Kasumi-1 (cell line): ENCODE data around the gene PPP1R16B.
A peak's percentile ranks its signal among the peaks of the same experiment; 100 is the strongest.
"Not testable (repeated sequence)": the region's sequence is repeated elsewhere in the genome, so short reads cannot be mapped to it uniquely, and the experiment has no call there.

Experiments used
- DNase-seq, 2 experiments: peaks; one replicate each; lab custom pipeline; 2025; lab: John Stamatoyannopoulos, UW

PPP1R16B gene

DNA sequence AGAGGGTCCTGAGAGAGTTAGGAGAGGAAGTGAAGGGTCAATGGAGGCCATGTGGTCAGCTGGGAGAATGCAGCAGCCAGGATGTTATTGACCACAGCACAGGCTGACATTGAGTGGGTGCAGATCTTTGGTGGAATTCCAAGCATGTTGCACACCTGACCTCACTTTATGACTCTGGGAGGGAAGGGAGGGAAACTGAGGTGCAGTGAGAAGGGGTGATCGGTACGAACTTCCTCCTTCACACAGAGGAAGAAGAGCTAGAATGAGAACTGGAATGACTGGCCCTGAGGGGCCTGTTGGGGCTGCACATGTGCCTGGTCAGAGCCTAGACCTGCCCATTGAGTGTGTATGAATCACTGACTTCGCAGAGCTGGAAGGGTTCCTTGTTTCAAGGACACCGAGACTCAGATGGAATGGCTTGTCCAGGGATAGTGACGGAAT lies 130.5 kb downstream of the PPP1R16B start:
- no peak for DNase-seq

DNA sequence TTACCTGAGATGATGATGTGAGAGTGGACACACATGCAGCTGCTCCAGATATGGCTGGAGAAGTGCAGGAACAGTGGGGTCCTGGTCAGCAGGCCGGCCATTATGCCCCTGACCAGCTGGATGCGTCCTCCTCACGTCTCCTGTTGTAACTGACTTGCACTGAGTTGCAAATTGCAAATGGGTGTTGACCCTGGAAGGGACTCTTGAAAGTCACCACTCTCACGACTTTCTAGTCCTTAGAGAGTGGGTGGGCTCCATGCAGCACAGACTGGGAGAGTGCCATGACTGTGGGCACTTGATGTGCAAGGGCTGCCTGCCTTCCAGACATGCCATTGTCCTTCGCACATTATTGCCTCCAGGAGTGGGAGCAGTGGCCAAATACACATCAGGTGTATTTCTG lies 131.5 kb downstream of the PPP1R16B start:
- DNase-seq = no peak

DNA sequence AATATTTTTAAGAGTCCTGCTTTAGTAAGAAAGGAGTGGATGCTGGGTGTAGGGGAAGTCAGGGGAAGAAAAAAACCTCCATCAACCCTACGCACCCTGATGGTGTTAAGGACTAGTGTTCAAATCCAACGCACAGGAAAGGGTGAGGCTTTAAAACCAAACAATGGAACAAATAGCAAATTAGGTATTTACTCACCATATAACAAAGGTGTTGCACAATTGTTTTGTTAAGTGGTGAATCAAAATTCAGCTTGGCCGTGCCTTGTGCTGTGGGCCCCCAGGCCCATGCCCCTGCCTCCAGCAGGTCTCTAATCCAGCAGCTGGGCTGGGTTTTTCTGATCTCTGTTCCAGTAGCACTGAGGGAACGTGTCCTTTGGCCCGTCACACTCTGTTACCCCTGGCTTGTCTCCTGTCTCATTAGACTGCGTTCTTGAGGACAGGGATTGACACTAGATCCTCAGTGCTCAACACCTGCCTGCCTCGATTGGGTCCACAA lies 132.5 kb downstream of the PPP1R16B start:
- DNase-seq = no peak

DNA sequence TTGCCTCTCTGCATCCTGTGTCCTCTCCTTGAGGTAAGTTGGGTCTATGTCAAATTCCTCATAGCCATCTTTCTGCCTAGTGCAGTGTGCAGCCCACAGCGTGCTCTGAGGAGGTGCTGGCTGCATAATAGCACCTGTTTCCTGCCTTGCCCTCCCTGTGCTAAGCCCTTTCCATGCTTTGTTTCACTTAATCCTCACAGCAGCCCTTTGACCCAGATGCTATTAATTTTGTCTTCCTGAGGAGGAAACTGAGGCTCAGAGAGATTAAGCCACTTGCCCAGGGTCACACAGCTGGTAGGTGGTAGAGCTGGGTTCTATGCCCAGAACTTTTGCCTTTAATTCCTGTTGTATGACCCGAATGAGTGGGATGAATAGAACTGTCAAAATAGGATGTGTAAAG lies 134.2 kb downstream of the PPP1R16B start:
- no peak for DNase-seq

DNA sequence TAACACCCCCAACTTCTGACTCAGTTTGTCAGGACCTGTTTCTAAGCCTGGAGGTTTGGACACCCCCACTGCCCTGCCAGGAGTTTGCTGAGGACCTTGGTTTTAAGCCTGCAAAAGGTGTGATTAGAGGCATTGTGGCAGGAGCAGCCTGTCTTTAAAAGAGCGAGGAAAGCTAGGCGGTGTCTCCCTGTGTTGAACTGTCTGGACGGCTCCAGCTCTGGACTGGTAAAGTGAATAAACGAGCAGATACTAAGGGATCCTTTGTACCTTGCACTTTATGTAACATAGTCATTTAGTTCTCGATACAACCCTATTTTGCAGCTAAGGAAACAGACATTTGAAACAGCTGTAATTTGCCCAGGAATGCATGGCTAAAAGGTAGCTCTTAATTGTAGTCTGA lies 135.1 kb downstream of the PPP1R16B start:
- no peak for DNase-seq

DNA sequence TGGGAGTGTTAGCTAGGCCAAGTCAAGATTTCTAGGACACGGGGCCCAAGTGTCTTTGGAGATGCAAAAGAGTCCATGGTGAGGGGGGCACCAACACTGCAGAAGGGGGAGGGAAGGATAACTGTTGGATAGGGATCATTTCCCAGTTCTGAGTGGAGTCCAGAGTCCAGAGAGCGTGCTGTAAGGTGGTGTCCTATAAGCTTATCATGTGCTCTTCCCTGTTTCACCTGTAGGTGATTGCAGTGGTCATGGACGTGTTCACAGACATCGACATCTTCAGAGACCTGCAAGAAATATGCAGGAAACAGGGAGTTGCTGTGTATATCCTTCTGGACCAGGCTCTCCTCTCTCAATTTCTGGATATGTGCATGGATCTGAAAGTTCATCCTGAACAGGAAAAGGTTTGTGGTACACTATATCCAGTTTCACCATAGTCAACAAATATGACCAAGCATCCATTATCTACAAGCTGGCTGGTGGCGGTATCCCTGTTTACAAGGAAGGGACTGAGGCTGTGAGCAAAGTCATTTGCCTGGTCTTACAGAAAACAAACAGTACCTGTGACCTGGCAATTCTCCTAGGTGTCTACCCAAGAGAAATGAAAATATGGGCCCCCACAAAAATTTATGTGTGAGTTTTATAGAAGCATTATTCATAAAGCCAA lies 136.4 kb downstream of the PPP1R16B start:
- no peak for DNase-seq

DNA sequence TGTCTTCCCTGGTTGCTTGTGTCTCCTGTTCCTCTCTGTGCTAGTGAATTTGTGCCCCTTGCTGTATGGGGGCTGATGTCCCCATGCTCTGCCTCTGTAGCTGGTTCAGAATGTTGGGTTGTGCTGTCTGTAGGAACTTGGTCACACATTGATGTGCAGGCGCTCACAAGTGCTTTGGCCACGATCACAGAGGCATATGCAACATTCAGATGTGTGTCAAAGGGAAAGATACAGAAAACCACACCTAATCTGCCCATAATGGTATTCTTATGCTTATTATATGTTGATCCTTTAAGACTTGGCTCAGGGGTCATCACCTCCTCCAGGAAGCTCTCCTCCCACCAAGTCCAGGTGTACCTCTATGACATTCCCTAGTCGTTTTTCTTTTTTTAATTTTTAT lies 139.5 kb downstream of the PPP1R16B start:
- DNase-seq = no peak

DNA sequence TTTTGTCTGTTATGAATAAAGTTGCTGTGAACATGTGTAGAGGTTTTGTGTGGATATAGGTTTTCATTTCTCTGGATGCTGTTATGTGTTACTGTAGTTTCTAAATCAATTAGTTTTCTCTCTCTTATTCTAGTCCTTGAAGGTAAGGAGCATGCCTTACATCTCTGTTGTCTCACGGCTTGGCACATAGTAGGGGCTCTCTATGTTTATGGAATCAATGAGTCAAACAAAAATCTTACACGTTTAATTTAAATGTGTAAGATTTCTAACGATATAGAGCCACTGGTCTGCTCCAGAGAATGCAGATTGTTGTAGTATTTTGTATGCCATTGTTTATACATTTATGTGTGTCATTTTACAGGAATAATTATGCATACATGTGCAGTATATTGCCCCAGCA lies 141.3 kb downstream of the PPP1R16B start:
- DNase-seq = no peak

DNA sequence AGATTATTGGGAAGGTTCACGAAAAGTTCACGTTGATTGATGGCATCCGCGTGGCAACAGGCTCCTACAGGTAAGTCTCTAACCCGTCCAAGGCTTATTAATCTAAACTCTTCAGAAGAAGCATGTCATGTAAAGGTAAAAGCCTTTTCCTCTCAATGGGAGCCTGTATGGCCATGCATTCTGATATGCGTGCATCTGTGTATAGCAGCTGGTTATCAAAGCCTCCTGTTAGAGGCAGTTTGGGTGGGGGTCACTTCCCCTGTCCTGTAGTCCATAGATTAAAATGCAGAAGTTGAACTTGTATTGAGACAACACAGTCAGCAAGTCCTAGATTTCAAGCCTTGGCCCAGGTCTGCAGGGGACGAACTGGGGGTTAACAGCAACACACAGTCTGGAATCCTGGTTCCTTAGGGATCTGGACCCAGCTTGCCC lies 142.4 kb downstream of the PPP1R16B start:
- peak in 1 of 2 experiments; percentile 9 for DNase-seq

DNA sequence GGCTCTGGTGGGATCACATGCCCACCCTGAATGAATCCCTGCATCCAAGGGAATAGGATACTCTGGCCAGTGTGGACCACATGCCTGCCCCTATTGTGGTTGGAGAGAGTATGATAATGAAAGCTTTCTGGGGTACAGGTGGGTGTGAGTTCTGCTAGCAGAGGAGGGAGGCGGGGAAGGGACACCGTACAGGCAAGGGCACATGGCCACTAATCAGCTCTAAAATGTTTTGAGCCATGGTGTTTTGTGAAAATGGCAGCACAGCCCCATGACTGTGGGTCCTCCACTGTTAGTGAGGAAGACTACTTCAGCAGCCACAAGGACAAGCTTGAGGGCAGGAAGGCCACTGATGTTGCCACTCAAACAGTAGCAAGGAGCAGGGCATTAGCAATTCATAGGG lies 144.8 kb downstream of the PPP1R16B start:
- no peak for DNase-seq

DNA sequence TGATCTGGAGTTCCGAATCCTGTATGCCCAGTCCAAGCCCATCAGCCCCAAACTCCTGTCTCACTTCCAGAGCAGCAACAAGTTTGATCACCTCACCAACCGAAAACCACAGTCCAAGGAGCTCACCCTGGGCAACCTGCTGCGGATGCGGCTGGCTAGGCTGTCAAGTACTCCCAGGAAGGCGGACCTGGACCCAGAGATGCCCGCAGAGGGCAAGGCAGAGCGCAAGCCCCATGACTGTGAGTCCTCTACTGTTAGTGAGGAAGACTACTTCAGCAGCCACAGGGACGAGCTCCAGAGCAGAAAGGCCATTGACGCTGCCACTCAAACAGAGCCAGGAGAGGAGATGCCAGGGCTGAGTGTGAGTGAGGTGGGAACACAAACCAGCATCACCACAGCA lies 146.1 kb downstream of the PPP1R16B start:
- no peak for DNase-seq

DNA sequence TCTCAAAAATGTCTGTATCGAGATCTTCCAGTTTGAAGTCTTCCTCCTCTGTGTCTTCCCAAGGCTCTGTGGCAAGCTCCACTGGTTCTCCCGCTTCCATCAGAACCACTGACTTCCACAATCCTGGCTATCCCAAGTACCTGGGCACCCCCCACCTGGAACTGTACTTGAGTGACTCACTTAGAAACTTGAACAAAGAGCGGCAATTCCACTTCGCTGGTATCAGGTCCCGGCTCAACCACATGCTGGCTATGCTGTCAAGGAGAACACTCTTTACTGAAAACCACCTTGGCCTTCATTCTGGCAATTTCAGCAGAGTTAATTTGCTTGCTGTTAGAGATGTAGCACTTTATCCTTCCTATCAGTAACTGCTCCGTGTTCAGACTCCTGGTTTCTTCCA lies 146.7 kb downstream of the PPP1R16B start:
- DNase-seq = no peak

DNA sequence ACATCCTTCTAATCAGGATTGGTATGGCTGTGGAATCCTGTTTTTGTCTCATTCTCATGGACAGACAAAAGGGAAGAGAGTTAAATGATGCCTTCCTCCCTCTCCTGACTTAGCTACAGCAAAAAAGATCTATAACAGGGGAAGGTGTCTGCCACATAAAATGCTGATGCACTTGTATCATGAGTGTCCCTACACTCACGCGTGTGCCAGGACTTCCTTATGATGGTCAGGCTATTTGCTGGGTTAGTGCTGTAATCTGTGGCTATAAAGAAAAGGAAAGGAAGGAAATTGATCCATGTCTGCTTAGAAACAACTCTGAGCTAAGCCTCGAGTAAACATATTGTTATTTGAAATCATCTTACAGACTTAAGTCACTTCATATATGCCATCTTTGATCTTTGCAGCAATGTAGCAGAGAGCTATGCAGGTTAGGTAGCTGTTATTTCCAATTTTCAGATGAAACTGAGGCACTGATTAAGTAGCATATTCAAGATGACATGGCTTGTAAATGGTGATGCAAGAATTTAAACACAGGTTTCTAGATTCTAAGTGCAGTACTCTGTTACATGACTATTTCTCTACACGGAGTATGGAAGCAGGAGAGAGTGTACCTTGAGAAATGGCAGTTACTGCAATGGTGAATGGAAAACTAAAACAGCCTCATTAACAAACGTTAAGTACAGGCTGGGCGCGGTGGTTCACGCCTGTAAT lies 148.3 kb downstream of the PPP1R16B start:
- DNase-seq = no peak

DNA sequence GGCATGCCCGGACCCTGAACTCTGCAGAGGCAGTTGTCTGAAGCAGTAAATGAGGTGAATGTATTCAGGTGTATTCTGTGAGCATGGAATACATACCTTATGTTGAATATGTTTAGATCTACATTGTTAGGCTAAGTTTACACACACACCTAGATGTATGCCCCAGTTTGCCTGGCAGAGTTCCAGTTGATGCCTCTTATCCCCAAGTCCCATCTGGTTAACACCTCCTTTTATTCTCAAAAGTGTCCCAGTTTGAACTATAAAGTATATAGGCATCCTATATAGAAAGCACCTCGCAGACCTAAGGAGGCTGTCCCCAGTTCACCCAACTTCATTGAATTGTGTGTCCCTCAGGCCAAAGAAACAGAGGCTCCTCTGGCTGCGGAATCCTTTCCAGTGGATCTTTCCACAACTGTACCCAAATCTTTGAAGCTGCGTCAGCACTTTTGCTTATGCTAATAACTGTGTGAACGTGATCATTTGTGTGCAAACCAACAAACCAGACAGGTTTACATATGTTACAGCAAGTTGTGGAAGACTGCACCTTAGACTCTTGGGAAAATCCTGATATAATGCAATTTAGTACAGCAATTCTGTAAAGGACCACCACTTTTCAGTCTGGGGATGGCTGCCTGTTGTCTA lies 151.9 kb downstream of the PPP1R16B start:
- DNase-seq = no peak

DNA sequence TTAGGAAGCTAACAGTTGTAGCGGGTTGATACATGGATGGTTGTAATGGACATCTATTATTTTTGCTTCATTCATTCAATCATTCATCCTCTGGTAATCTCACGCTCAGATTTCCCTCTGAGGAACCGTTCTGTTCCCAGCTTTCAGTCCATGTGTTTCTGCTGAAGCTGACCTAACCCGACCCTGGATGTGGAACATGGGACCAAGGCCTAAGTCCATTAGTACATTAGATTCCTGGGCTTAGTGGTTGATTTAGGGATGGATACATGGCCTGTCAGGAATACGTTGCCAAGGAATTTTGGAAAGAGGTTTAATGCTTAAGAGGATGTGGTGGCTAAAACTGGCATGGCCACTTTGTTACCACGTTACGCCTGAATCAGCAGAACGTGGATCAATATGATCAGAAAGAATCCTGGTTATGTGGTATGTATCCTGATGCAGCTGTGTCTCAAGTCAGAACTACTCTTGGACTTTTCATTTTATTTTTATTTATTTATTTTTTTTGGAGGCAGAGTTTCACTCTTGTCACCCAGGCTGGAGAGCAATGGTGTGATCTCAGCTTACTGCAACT lies 152.5 kb downstream of the PPP1R16B start:
- no peak for DNase-seq

DNA sequence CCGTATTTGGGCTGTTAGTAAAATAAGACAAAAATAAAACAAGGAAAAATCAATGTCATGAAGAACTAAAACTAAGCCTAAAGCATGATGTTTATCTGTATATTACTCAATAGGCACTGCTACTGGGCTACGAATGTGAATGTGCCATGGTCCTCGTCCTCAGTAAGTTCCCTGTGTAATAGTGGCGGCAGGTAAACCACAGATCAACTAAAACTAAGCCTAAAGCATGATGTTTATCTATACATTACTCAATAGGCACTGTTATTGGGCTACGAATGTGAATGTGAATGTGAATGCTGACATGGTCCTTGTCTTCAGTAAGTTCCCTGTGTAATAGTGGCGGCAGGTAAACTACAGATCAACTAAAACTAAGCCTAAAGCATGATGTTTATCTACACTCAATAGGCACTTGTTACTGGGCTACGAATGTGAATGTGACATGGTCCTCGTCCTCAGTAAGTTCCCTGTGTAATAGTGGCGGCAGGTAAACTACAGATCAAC lies 154.7 kb downstream of the PPP1R16B start:
- DNase-seq = not testable (repeated sequence)

DNA sequence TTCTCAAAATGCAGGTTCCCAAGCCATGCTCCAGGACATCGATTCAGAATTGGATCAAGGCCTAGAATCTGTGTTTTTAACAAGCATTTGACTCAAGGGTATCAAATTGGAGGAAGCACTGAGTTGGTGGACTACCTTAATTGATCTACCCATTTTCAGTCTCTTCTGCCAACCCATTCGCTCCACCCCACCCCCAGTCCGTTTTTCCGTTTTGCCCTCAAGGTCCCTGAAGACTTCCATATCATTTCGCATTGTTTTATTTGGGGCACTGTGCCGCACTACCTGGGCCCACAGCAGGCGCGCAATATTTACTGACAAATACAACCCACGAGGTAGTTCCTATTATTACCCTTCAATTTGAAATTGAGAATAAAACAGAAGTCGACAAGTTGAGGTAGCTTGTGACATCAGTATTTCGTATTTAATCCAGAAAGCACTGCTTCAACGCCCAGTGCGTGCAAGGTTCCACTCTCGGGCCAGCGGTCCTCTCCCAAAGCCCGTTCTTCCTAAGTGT lies 156.1 kb downstream of the PPP1R16B start:
- DNase-seq = no peak

DNA sequence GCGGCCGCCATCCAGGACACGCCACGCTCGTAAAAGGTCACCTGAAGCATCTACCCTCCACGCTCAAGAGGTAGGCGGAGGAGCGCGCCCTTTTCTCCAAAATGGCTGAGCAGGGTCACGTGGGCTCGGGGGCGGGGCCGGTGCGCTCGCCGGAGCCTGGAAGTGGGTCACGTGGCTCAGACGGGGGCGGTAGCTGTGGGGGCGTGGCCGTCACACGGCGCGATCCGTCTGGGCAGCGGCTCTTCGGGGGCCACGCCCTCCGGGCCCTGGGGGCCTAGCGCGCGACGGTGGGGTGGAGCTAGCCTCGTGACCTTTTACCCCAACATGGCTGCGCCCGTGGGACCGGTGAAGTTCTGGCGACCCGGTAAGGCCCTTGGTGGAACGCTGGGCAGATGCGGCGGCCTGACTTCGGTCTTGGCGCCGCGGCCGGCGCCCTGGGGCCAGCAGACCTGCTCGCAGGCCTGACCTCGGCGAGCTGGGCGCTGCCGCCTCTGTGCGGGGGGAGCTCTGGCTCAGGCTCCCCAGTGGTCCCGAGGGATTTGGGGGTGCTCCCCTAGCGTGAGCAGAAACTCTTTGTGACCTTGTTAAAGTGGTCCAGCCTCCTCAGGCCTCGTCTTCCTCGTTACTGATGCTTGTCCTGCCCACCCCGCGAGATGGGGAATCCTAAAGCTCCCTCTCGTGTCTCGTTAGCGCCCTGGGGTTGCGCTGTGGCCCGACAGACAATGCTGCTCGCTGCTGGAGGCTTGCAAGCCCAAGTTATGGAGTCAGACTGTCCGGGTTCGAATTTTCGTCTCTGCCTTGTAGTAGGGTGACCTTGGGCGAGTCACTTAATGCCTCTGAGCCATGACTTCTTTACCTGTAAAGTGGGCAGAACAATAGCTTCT lies 156.8 kb downstream of the PPP1R16B start, which contains the start of gene DHX35:
DHX35 (plus strand) TSS at position 301 of the 884 bp plus-strand sequence; CDS start at position 325, 24 bp downstream.
- DNase-seq = peak; percentile 90 to 92

DNA sequence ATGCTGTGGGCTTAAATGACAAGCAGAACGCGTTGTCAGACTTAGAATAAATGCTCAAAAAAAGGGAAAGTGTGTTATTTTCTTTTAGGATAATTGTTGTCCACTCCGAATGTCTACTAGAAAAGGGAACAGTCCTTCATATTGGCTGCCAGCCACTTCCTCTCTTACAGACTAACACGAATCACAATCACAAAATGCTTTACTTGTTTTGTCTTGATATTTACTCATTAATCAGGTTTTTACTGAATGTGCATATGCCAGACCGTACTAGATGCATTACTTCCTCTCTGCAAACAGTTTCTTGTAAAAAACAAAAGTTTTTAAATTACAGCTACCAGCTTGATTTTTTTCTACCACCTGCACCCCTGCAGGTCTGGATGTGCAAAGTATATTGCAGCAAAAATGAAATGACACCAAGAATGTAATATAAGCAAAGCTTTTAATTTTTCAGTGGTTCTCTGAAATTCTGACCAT lies 157.5 kb downstream of the PPP1R16B start:
- peak; percentile 23 to 45 for DNase-seq

DNA sequence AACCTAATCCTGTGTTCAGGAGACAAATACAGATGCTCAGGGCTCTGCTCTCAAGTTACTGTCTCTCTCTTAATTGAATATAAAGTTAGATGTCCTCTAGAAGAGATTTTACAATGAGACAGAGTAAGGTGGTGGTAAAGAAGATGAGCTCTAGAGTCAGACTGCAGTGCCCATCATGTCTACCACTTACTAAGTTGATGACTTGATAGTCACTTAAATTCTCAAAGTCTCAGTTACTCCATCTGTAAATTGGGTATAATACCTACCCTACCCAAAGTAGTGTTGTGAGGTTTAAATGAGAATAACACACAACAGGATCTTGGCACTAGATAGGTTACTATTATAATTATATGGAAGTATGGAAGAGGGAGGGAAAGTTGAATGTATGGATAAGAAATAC lies 158.2 kb downstream of the PPP1R16B start:
- DNase-seq = no peak

DNA sequence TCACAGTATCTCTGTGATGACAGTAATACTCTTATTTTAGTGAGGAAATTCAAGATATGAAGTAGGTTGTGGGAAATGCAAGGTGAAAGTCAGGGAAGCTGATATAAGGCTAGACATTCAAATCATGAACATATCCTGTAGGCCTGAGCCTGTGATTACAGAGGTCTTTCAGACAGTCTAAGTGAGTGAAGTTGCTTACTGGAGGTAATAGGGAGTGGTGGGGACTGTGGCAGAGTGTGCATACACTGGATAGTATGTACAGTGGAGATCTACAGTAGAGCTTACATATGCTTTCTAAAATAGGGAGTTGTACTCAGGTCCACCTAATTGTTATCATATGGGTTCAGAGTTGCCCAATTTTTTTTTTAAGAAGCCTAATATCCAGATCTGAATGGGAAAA lies 159.8 kb downstream of the PPP1R16B start:
- DNase-seq = no peak
